GM20000 (cell line): ENCODE results near the gene CADM4.
"Not testable (repeated sequence)": the region's sequence is repeated elsewhere in the genome, so short reads cannot be mapped to it uniquely, and the experiment has no call there.

Experiments
- DNase-seq: peaks from one replicate; pipeline ENCODE4 v3.0.0; 2012; ENCODE audit warnings: low spot score
- TF ChIP-seq, protein P1 (sequence below): IDR thresholded peaks from 2 replicates; pipeline ENCODE4 v1.5.1; 2012; ENCODE audit warnings: mild to moderate bottlenecking, control low read depth; ENCODE audit errors: extremely low read depth, missing control alignments

CADM4 gene

GRCh38 chr19:43594710-43595604 lies 44.7 kb downstream of the CADM4 start:
- TF ChIP-seq, protein P1, sequence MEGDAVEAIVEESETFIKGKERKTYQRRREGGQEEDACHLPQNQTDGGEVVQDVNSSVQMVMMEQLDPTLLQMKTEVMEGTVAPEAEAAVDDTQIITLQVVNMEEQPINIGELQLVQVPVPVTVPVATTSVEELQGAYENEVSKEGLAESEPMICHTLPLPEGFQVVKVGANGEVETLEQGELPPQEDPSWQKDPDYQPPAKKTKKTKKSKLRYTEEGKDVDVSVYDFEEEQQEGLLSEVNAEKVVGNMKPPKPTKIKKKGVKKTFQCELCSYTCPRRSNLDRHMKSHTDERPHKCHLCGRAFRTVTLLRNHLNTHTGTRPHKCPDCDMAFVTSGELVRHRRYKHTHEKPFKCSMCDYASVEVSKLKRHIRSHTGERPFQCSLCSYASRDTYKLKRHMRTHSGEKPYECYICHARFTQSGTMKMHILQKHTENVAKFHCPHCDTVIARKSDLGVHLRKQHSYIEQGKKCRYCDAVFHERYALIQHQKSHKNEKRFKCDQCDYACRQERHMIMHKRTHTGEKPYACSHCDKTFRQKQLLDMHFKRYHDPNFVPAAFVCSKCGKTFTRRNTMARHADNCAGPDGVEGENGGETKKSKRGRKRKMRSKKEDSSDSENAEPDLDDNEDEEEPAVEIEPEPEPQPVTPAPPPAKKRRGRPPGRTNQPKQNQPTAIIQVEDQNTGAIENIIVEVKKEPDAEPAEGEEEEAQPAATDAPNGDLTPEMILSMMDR: peak; percentile 86
- DNase-seq: peak; percentile 81

GRCh38 chr19:43594081-43594697 lies 45.5 kb downstream of the CADM4 start:
- DNase-seq: no peak
- TF ChIP-seq, protein P1: no peak

DNA sequence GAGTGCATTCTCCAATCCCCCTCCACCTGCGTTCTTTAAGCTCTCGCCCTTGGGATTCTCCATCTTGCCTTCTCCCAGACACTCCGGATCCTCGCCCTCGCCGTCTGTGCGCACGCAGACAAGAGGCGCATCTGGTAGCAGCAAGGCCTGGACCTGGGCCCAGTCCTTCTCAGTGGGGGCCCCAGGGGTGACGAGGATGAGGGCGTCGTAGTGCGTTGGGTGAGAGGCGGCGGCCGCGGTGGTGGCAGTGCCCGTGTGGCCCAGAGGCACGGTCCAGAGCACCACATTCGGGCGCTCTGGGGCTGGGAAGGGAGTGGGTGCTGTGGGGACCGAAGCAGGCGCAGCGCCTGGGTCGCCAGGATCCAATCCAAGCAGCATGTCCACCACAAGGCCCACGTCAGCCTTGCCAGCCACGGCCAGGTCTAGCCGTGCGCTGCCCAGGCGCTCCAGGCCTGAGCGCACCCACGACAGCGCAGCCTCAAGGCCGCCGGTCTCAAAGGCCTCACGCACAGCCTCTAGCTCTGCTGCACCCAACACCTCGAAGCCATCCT lies 46.8 kb downstream of the CADM4 start:
- no peak for DNase-seq
- TF ChIP-seq, protein P1: no peak

- DNase-seq: no peak
- TF ChIP-seq, protein P1: no peak
Observed at GRCh38 chr19:43591904-43592772, 47.5 kb downstream of the CADM4 start.

GRCh38 chr19:43589678-43590077 lies 50.0 kb downstream of the CADM4 start:
- TF ChIP-seq, protein P1: no peak
- no peak for DNase-seq

DNA sequence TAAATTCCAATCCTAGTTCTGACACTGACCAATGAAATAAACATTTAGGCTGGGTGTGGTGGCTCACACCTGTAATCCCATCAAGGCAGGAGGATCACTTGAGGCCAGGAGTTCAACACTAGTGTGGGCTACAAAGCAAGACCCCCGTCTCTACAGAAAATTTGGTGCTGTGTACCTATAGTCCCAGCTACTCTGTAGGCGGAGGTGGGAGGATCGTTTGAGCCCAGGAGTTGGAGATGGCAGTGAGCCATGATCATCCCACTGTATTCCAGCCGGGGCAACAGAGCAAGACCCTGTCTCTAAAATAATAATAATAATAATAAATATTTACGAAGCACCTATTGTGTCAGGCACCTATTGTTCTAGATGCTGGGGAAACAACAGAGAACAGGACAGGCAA lies 50.4 kb downstream of the CADM4 start:
- no peak for DNase-seq
- TF ChIP-seq, protein P1: no peak

DNA sequence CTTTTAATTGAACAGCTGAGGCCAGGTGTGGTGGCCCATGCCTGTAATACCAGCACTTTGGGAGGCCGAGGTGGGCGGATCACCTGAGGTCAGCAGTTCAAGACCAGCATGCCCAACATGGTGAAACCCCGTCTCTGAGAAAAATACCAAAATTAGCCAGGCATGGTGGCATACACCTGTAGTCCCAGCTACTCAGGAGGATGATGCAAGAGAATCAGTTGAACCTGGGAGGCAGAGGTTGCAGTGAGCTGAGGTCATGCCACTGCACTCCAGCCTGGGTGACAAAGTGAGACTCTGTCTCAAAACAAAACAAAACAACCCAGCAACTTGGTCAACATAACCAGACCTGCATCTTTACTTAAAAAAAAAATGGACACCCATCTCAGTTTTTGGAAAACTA lies 52.6 kb downstream of the CADM4 start:
- DNase-seq: not testable (repeated sequence)
